Mammary epithelial cell (primary cell): ENCODE measurements around the gene GPC6.

Experiments used
- CTCF ChIP-seq, 2 donors: IDR thresholded peaks in 1 of 2; conservative IDR thresholded peaks in 1 of 2; 2 replicates each; pipeline ENCODE4 v1.5.1; 2011 to 2012; ENCODE audit warnings: inconsistent platforms in 2 of 2, low read length in 2 of 2, mild to moderate bottlenecking in 2 of 2, control low read depth in 1 of 2, low read depth in 1 of 2; ENCODE audit not compliant: insufficient read depth in 1 of 2; ENCODE audit errors: extremely low read depth in 1 of 2
- EZH2 ChIP-seq: IDR thresholded peaks from 2 replicates; pipeline ENCODE4 v1.6.1; 2012; ENCODE audit warnings: low read length, inconsistent platforms, borderline replicate concordance

DNA sequence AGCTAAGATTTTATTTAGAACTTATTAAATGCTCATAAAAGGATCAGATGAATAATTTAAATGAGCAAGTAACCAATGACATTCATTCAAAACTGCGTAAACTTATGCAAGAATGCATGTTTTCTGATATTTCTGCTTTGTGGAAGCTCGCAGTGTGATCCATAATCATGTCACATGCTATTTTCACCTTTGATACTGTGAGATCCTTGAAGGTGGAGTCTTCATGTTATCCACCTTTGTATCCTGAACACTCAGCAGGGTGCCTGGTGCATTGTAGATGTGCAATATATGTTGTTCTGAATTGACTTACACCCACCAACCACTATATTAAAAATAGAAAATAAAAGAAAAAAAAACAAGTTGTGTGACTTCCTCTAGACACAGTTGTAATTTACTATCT, 919.4 kb downstream of the GPC6 start:
- TF ChIP-seq CTCF (conservative IDR thresholded peaks at IDR 0.05 in 1 of 2, IDR thresholded peaks at IDR 0.05 in 1 of 2; ENCODE audit: extremely low read depth in 1 of 2, insufficient read depth in 1 of 2, low read depth in 1 of 2, low read length in 2 of 2) (no peak), EZH2 (no peak)
